Omental fat pad (tissue), 4 donors: ENCODE data around the gene NKX1-2. TPM values are rescaled to one million over a fixed set of nuclear protein-coding genes. Genes with fewer than 3 reads are reported as not detected.

Experiments
- ATAC-seq: fragments of 150-250 bp; one replicate; pipeline ENCODE4 v1.9.1; 2016; ENCODE audit warnings: mild to moderate bottlenecking, moderate library complexity; ENCODE audit not compliant: low FRiP score
- DNase-seq: peaks from one replicate; pipeline ENCODE4 v3.0.0-alpha.2; 2019; ENCODE audit warnings: low spot score
- total RNA-seq, 4 donors: library from RNA; depleted of rRNA; stranded (reverse); fragments of >200 nt; gene quantifications; one replicate each; pipeline ENCODE4 v1.1.0, GENCODE V29; 2016
- TF ChIP-seq, protein P1 (sequence below), 3 donors: fragments of 450-650 bp; IDR thresholded peaks; one replicate each; pipeline ENCODE4 v1.5.1; 2016 to 2017; ENCODE audit warnings: antibody characterized with exemption in 3 of 3, mild to moderate bottlenecking in 3 of 3, moderate library complexity in 2 of 3

NKX1-2 gene
- total RNA-seq, 4 donors from 2014 or later: not detected

DNA sequence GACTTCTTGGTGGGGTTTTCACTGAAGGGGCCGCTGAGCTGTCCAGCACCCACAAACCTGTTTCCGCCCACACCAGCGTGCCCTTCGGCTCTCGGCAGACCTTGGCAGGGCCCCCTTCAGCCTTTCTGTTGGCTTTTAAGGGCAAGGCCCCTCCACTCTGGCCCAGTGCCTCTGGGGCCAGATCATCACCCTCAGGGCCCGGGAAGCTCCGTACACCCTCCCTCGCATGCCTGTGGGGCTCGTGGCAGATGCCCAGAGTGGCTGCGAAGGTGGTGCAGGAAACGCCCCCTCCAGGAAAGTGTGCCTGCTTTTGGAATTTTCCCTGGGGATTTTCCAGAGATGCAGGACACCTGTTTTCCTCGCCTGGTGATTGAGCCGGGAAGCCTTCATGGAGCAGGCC lies 18.8 kb upstream of the NKX1-2 start:
- TF ChIP-seq, protein P1, sequence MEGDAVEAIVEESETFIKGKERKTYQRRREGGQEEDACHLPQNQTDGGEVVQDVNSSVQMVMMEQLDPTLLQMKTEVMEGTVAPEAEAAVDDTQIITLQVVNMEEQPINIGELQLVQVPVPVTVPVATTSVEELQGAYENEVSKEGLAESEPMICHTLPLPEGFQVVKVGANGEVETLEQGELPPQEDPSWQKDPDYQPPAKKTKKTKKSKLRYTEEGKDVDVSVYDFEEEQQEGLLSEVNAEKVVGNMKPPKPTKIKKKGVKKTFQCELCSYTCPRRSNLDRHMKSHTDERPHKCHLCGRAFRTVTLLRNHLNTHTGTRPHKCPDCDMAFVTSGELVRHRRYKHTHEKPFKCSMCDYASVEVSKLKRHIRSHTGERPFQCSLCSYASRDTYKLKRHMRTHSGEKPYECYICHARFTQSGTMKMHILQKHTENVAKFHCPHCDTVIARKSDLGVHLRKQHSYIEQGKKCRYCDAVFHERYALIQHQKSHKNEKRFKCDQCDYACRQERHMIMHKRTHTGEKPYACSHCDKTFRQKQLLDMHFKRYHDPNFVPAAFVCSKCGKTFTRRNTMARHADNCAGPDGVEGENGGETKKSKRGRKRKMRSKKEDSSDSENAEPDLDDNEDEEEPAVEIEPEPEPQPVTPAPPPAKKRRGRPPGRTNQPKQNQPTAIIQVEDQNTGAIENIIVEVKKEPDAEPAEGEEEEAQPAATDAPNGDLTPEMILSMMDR (IDR thresholded peaks at IDR 0.05): no peak
- no peak for DNase-seq
- no peak for ATAC-seq

DNA sequence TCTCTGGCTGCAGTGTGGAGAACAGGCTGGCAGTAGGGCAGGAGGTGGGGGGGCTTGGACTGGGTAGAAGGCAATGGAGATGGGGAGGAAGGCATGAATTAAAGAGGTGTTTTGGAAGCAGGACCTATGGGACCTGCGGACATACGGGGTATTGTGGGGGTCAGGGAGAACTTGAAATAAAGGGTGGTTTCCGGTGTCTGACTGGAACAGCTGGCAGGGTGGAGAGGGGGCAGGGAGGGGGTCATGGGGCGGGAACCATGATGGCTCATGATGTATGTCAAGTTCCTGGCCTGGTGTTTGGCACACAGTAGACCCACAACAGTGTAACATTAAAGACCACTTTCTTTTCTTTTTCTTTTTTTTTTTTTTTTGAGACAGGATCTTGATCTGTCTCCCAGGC lies 17.3 kb upstream of the NKX1-2 start:
- DNase-seq (no peak), ATAC-seq (no peak)
- TF ChIP-seq, protein P1 (IDR thresholded peaks at IDR 0.05): no peak

GRCh38 chr10:124465777-124466488 lies 16.1 kb upstream of the NKX1-2 start:
- TF ChIP-seq, protein P1 (IDR thresholded peaks at IDR 0.05): no peak
- ATAC-seq (no peak), DNase-seq (no peak)

- DNase-seq (no peak), ATAC-seq (no peak)
- TF ChIP-seq, protein P1 (IDR thresholded peaks at IDR 0.05): no peak
Measured at GRCh38 chr10:124465003-124465776, 15.4 kb upstream of the NKX1-2 start.

- TF ChIP-seq, protein P1 (IDR thresholded peaks at IDR 0.05): no peak
- DNase-seq (no peak), ATAC-seq (no peak)
Measured at GRCh38 chr10:124464028-124464965, 14.5 kb upstream of the NKX1-2 start.

DNA sequence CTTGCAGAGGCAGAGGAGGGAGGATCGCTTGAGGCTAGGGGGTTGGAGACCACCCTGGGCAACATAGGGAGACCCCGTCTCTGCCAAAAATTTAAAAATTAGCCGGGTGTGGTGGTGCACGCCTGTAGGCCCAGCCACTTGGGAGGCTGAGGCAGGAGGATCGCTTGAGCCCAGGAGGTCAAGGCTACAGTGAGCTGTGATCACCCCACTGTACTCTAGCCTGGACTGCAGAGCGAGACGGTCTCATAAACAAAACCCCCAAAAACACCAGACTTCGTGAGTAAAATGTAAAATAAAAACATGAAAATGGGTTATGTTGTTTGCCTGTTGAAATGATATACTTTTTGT lies 12.5 kb upstream of the NKX1-2 start:
- no peak for ATAC-seq
- TF ChIP-seq, protein P1 (IDR thresholded peaks at IDR 0.05): no peak
- no peak for DNase-seq
